Fibroblast of skin of right quadriceps (primary cell): ENCODE results near the gene GDF9.
"Not testable (repeated sequence)": the region's sequence is repeated elsewhere in the genome, so short reads cannot be mapped to it uniquely, and the experiment has no call there.

Experiments used
- DNase-seq: peaks from one replicate; pipeline ENCODE4 v3.0.0-alpha.2; 2013

GDF9 gene

GRCh38 chr5:132872788-132873118 is 6.5 kb upstream of the GDF9 start:
- no peak for DNase-seq

DNA sequence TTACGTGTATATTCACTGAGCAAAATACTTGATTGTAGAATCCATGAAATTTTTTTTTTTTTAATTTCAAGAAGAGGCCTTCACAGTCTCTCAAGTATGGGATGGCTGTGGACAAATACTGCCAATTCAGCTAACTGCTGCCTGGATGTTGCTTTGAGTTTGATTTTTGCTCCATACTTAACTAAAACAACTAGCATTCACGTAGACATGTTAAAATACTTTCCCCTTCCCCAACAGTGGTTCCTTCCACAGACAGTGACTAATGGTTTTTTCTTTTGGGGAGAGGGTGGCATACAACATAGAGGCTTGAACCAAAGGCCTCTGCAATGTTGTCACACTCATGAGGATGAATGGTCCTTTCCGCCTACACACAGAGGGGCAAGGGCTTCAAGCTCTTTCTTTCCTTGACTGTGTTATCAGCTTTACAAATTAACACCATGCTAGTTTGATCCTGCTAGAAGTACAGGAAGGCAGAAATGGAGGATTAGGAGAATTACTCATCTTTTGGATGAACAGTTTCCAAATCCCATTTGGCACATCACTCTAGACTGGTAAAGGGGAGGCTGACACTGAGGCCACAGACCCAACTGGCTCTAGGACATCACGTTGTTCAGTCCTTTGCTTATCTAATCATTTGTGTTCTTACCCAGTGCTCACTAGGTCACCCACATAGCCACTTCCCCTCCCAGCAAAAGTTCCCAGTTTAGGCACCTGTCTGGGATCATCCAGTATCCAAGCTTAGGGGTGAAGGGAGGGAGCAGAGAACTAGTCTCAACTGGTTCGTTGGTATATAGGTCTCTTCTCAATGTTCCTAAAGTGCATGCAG is 5.4 kb upstream of the GDF9 start:
- DNase-seq: no peak

DNA sequence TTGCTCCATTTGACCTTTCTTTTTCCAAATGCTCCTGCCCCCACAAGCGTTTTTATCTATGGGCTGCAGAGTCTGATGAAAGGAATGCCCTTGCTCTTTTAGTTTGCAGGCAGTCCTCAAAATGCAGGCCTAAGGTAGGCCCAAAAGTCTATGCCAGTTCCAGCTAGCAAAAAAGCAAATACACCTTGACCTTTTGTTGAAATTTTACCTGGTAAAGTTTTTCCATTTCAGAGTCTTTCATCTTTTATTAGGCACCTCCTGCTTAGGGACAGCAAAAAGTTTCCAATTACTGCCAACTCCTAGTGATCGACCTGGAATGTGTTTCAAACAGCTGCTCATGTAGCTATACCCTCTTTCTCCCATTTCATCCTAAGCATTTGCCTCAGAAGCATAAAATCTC is 4.5 kb upstream of the GDF9 start:
- DNase-seq: no peak

GRCh38 chr5:132868754-132869153 is 2.5 kb upstream of the GDF9 start:
- DNase-seq: no peak

GRCh38 chr5:132867046-132867451 is 780 bp upstream of the GDF9 start:
- no peak for DNase-seq

- DNase-seq: no peak
These were observed 464 bp downstream of the GDF9 start for GRCh38 chr5:132865668-132866341.

GRCh38 chr5:132860742-132861141 is 5.5 kb downstream of the GDF9 start:
- DNase-seq: no peak

DNA sequence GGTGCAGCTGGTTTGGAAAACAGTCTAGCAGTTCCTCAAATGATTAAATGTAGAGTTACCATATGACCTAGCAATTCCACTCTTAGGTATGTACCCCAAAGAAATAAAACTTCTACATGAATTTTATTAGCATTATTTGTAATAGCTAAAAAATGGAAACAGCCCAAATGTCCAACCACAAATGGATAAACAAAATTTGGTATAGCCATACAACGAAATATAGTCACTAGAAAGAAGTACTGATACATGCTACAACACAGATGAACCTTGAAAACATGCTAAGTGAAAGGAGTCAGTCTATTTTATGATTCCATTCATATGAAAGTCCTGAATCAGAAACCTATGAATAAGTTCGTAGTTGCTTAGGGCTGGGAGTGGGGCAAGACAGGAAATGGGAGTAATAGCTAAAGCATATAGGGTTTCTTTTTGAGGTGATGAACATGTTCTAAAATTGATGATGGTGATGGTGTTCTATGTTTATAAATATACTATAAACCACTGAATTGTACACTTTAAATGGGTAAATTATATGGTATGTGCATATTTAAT is 6.3 kb downstream of the GDF9 start:
- DNase-seq: no peak

- DNase-seq: no peak
These were observed 10.3 kb downstream of the GDF9 start for GRCh38 chr5:132856011-132856410.

DNA sequence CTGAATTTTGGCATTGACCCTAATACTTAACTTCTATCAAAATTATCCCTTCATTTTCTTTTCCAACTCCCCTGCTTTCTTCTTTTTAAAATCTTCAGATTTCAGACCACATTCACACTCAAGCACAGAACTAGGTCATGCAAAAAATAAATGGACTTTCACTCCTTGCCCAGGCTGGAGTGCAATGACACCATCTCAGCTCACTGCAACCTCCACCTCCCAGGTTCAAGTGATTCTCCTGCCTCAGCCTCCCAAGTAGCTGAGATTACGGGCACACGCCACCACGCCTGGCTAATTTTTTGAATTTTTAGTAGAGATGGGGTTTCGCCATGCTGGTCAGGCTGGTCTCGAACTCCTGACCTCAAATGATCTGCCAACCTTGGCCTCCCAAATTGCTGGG is 11.3 kb downstream of the GDF9 start:
- not testable (repeated sequence) for DNase-seq

DNA sequence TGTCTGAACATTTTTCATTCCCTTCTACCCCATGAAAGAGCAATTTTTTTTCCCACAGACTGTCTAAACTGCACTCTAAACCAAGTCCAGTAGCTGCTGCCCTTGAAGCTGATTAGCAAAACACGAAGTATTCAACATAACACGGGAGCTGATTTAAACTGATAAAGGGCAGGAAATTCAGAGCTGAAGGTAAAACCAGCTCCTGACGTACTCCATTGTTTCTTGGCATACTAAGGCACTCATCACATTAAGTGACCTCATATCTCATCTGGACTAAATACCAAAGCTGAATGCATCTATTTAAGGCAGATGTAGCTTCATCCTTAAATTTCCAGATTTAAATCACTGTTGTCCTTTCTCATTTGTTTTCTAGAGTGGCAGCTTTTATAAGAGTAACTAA is 12.0 kb downstream of the GDF9 start:
- no peak for DNase-seq

- no peak for DNase-seq
These were observed 12.5 kb downstream of the GDF9 start for GRCh38 chr5:132853790-132854189.

DNA sequence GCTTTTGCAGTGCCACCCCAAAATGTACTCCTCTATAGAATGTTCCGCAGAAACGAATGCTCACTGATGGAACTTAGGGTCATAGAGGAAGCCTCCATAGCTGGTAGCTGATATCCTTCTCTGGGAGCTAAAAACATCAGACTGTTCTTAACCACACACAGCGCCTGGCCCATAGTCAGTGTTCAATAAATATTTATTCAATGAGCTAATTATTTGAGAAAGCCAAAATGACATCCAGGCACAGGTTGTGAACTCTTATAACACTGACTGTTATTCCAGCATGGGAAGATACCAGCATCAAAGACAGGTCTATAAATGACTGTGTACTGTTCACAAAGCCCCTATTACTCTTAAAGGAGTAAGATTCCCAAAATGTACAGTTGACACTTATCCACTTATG is 12.9 kb downstream of the GDF9 start:
- no peak for DNase-seq

DNA sequence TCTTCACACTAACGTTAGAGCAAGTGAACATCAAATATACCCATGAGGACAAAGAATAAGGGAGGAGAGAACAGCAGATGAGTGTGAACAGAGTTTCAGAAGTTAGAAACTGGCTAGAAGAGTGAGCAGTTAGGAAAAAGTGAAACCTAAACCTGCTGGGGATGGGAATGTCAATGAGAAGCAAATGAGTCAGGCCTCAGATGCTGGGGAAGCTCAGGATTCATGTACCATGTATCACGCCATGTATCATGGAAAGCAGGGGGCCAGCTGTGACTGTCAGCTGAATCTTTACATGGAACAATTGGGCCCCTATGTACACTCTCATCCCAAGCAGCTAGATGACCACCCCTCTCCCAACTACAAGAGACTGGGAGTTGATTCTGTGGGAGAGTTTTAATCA is 16.2 kb downstream of the GDF9 start:
- peak; percentile 42 for DNase-seq

DNA sequence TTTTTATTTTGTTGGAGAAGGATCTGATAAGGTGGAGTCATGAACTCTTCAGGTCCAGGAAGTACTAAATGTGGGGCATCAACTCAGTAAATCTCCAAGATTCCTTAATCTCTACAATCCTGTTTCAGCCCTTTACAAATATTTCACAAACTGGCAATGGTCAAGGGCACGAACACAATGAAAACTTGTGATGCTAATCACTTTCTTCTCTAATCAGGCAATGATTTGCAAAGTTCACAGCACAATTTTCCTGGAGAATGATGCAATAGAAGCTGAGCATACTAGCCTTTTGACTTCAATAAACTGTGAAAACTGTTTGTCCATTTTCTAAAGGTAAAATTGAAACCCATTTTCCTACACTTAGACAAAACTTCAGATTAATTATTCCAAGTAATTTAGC is 16.9 kb downstream of the GDF9 start:
- no peak for DNase-seq

- no peak for DNase-seq
These were observed 18.0 kb downstream of the GDF9 start for GRCh38 chr5:132848270-132848669.

DNA sequence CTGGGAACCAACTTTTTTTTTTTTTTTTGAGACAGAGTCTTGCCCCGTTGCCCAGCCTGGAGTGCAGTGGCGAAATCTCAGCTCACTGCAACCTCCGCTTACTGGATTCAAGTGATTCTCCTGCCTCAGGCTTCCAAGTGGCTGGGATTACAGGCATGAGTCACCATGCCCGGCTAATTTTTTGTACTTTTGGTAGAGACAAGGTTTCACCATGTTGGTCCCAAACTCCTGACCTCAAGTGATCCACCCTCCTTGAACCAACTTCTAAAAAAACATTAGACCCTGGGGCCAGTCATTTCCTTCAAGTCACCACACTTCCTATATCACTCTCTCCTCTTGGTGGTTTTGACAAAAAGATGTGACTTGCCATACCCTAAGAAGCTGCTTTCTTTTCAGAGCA is 25.0 kb downstream of the GDF9 start:
- no peak for DNase-seq

- no peak for DNase-seq
These were observed 25.4 kb downstream of the GDF9 start for GRCh38 chr5:132840896-132841295.

GRCh38 chr5:132840313-132840712 is 26.0 kb downstream of the GDF9 start:
- no peak for DNase-seq

DNA sequence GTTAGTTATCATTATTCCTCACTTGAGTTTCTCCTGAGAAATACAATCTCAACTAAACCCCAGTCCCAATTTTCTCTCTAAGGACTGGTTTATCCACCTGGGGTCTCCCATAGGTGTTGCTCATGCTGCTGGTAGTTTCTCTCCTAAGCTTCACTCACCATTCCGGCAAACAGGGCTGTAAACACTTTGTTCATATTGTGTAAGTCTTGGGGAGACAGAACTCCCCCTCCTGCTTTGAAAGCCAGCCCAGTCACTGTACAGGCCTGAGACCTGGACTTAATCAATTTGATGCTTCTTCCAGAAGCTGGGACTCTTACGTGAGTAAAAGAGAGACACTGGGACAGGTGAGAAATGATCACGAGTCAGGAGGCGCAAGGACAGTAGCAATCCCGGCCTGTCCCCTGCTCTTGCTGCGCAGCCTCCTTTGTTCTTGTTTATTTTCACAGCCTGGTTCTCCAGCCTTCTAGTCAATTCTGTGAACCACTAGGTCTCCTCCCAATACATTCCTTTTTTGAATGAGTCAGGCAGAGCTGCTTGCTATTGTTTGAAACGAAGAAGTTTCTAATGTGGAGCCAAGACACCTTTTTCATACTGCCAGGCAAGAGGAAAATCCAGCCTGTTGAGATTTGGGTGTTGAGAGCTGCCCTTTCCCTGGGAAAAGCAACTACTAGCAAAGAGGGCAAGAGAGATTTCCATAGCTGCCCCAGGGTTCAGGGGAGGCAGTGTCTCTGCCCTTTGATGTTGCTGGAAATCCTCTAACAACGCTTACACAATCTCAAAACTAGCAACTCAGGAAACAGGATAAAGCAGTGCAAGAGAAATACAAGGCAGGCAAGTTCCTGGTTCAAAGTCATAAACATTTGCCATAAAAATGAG is 26.6 kb downstream of the GDF9 start:
- DNase-seq: peak; percentile 48

GRCh38 chr5:132838516-132839282 is 27.6 kb downstream of the GDF9 start:
- no peak for DNase-seq

DNA sequence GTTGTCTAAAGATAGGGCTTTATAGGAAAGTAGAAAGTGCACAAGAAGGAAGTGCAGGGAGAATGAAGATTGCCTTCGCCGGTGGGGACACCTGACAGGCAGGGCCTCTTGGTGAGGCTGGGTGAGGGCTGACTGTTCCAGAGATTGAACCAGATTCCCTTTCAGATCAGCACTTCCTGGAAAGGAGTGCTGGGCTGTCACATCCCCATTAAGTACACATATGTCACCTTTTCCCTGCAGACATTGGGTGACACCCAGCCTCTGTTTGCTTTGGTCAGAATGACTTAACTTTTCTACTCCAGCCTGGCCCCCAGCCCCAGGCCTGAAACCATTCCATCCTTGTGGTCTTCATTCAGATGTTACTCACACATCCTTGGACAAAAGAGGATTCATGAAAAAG is 28.4 kb downstream of the GDF9 start:
- no peak for DNase-seq

DNA sequence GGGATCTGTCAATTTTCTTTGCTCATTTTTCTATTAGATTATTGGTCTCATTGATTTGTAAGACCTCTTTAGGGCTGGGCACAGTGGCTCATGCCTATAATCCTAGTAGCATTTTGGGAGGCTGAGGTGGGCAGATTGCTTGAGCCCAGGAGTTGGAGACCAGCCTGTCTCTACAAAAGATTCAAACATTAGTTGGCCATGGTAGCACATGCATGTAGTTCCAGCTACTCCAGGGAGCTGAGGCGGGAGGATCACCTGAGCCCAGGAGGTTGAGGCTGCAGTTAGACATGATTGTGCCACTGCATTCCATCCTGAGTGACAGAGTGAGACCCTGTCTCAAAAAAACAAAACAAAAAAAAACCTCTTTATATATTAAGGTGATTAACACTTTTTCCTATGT is 29.4 kb downstream of the GDF9 start:
- no peak for DNase-seq
